ENCODE results near the gene FBXO31. TPM values are rescaled to one million over a fixed set of nuclear protein-coding genes. Genes with fewer than 3 reads are reported as not detected.

Gene FBXO31
- total and polyA plus RNA-seq, 9 of the 15 experiments (the other 6 are each of a cell fraction or from before 2014, with no cell fraction given): 0.18 to 33.3 (median 10.9) TPM

GRCh38 chr16:87383505-87384161 lies at the start of gene FBXO31 (continued):
- TF ChIP-seq XRCC5 (IDR thresholded peaks at IDR 0.05; ENCODE audit: low read depth, low read length) (peak; percentile 86), TRIM25 (IDR thresholded peaks at IDR 0.05; ENCODE audit: borderline replicate concordance) (no peak), LCOR (CRISPR knock-in tag; IDR thresholded peaks at IDR 0.05) (0 out of 2 replicates have a peak, but pooled peaks have one; percentile 17), NFIC (IDR thresholded peaks at IDR 0.05) (peak; percentile 75), ZNF197 (CRISPR knock-in tag; IDR thresholded peaks at IDR 0.05; ENCODE audit: low read depth) (no peak), MITF (IDR thresholded peaks at IDR 0.05) (peak; percentile 26; the same call in 1 of the 2 replicates), ZNF140 (CRISPR knock-in tag; IDR thresholded peaks at IDR 0.05) (no peak), GATA2 (CRISPR knock-in tag; IDR thresholded peaks at IDR 0.05) (no peak), PCBP2 (IDR thresholded peaks at IDR 0.05; ENCODE audit: low read depth, low read length, poor library complexity, severe bottlenecking) (no peak), MEF2A (IDR thresholded peaks at IDR 0.05; ENCODE audit: control insufficient read depth, low read depth, low read length) (no peak), MAX (CRISPR knock-in tag; IDR thresholded peaks at IDR 0.05) (no peak), SMARCA5 (IDR thresholded peaks at IDR 0.05) (peak; percentile 17; the same call in 1 of the 2 replicates), ZFP91 (CRISPR knock-in tag; IDR thresholded peaks at IDR 0.05) (0 out of 2 replicates have a peak, but pooled peaks have one; percentile 47), U2AF2 (optimal IDR thresholded peaks at IDR 0.05; ENCODE audit: low read depth, low read length) (no peak), RNF2 (IDR thresholded peaks at IDR 0.05) (peak; percentile 76; the same call in 1 of the 2 replicates), ZBTB5 (IDR thresholded peaks at IDR 0.05) (peak; percentile 73), PHF21A (IDR thresholded peaks at IDR 0.05; ENCODE audit: borderline replicate concordance, low read depth) (peak; percentile 30; the same call in 1 of the 2 replicates), ZNF512 (tag; IDR thresholded peaks at IDR 0.05) (no peak), HMGN3 (IDR thresholded peaks at IDR 0.05; ENCODE audit: borderline replicate concordance, extremely low read depth, insufficient read length, low read depth, low read length) (peak; percentile 54)

All from K562 (cell line).